Measurements from ENCODE around the gene LRRC8C.
A peak's percentile ranks its signal among the peaks of the same experiment; 100 is the strongest.

LRRC8C gene

GRCh38 chr1:89712420-89712819 lies 79.5 kb downstream of the LRRC8C start:
- Mint-ChIP-seq H3K4me3 (no peak overlapping the region), H3K4me1 (peaks cover 62% of the 10 kb centered on the region), H3K27ac (no peak overlapping the region), H3K27me3 (no peaks in the 10 kb centered on the region), H3K36me3 (peaks cover 55% of the 10 kb centered on the region), H3K9me3 (no peaks in the 10 kb centered on the region)

GRCh38 chr1:89715677-89716076 lies 82.8 kb downstream of the LRRC8C start:
- H3K27me3 Mint-ChIP-seq = no peaks in the 10 kb centered on the region
- H3K27ac Mint-ChIP-seq = peak overlapping the region; percentile 62
- H3K9me3 Mint-ChIP-seq = no peaks in the 10 kb centered on the region
- no peak overlapping the region for H3K4me3 Mint-ChIP-seq
- H3K4me1 Mint-ChIP-seq = peaks cover 69% of the 10 kb centered on the region
- H3K36me3 Mint-ChIP-seq = peaks cover 54% of the 10 kb centered on the region

- Mint-ChIP-seq H3K4me1 (peaks cover 87% of the 10 kb centered on the region), H3K9me3 (peaks cover 5% of the 10 kb centered on the region), H3K27ac (peak overlapping the region; percentile 100), H3K36me3 (peaks cover 44% of the 10 kb centered on the region), H3K27me3 (no peaks in the 10 kb centered on the region), H3K4me3 (peak overlapping the region; percentile 94)
These were observed 86.8 kb downstream of the LRRC8C start for GRCh38 chr1:89719502-89720306.

GRCh38 chr1:89720839-89721238 lies 87.9 kb downstream of the LRRC8C start:
- Mint-ChIP-seq H3K27ac (peak overlapping the region; percentile 100), H3K4me3 (peak overlapping the region; percentile 71), H3K27me3 (no peaks in the 10 kb centered on the region), H3K9me3 (peaks cover 7% of the 10 kb centered on the region), H3K36me3 (peaks cover 36% of the 10 kb centered on the region), H3K4me1 (peaks cover 91% of the 10 kb centered on the region)

- H3K36me3 Mint-ChIP-seq = peaks cover 33% of the 10 kb centered on the region
- peak overlapping the region; percentile 71 for H3K4me3 Mint-ChIP-seq
- H3K27ac Mint-ChIP-seq = peak overlapping the region; percentile 100
- H3K4me1 Mint-ChIP-seq = peaks cover 92% of the 10 kb centered on the region
- H3K27me3 Mint-ChIP-seq = no peaks in the 10 kb centered on the region
- peaks cover 13% of the 10 kb centered on the region for H3K9me3 Mint-ChIP-seq
These were observed 88.4 kb downstream of the LRRC8C start for GRCh38 chr1:89721351-89721750.

DNA sequence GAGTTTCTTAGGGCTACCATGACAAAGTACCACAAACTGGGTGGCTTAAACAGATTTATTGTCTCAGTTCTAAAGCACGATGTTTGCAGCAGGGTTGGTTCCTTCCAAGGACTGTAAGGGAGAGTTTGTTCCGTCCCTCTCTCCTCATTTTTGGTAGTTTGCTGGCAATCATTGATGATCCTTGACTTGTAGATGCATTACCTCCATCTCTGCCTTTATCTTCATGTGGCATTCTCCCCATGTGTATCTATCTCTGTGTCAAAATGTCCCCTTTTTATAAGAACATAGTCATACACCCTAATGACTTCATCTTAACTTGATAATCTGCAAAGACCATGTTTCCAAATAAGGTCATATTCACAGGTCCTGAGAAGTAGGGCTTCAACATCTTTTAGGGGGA lies 90.2 kb downstream of the LRRC8C start:
- Mint-ChIP-seq H3K4me3 (peak overlapping the region; percentile 23), H3K27ac (peak overlapping the region; percentile 99), H3K4me1 (peaks cover 91% of the 10 kb centered on the region), H3K9me3 (peaks cover 14% of the 10 kb centered on the region), H3K27me3 (no peaks in the 10 kb centered on the region), H3K36me3 (peaks cover 29% of the 10 kb centered on the region)

DNA sequence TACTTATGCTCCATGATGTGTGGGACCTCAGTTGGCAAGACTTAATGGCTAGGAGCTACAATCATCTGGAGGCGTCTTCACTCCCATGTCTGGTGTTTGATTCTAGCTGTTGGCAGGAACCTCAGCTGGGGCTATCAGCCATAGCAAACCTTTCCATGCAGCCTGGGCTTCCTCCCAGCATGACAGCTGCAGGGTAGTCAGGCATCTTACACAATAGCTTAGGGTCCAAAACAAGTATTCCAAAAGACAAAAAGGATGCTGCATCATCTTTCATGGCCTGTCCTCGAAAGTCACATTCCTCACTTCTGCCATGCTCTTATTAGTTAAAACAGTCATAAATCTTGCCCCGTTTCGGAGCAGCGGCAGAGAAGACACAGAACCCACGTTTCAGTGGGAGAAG lies 90.9 kb downstream of the LRRC8C start:
- Mint-ChIP-seq H3K36me3 (peaks cover 33% of the 10 kb centered on the region), H3K9me3 (peaks cover 14% of the 10 kb centered on the region), H3K4me3 (peak overlapping the region; percentile 57), H3K4me1 (peaks cover 91% of the 10 kb centered on the region), H3K27me3 (no peaks in the 10 kb centered on the region), H3K27ac (peak overlapping the region; percentile 99)

DNA sequence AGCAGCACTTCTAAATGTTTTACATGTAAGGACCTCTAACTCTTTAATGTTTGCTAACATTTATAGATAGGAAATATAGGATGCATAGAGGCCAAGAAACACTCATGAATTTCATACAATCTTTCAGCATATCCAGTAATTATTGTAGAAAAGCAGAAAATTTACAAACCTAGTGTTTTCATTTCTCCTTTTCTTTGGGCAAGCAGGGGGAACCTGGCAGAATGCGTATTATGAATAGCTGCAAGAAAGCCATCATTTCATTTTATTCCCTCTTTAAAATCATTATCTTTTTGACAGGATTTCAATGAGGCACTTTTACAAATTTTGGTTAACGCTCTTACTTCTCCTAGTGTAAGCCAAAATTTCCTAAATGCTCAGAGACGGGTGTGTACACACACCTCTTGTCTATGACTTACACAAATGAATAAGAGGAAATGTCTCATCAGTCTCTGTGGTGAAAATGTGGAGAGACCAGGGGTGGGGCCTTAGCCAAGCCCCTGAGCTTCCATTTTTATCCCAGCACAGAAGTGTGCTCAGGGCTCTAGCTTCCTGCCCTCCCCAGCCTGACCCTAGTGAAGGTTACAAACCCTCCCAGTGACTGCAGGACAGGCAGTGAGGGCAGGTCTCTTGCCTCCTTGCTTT lies 91.6 kb downstream of the LRRC8C start:
- Mint-ChIP-seq H3K4me3 (peak overlapping the region; percentile 57), H3K27me3 (no peaks in the 10 kb centered on the region), H3K36me3 (peaks cover 33% of the 10 kb centered on the region), H3K4me1 (peaks cover 90% of the 10 kb centered on the region), H3K9me3 (peaks cover 14% of the 10 kb centered on the region), H3K27ac (peak overlapping the region; percentile 99)

- Mint-ChIP-seq H3K27me3 (no peaks in the 10 kb centered on the region), H3K4me1 (peaks cover 86% of the 10 kb centered on the region), H3K36me3 (peaks cover 30% of the 10 kb centered on the region), H3K9me3 (peaks cover 14% of the 10 kb centered on the region), H3K27ac (peak overlapping the region; percentile 99), H3K4me3 (peak overlapping the region; percentile 57)
These were observed 92.1 kb downstream of the LRRC8C start for GRCh38 chr1:89725011-89725370.

DNA sequence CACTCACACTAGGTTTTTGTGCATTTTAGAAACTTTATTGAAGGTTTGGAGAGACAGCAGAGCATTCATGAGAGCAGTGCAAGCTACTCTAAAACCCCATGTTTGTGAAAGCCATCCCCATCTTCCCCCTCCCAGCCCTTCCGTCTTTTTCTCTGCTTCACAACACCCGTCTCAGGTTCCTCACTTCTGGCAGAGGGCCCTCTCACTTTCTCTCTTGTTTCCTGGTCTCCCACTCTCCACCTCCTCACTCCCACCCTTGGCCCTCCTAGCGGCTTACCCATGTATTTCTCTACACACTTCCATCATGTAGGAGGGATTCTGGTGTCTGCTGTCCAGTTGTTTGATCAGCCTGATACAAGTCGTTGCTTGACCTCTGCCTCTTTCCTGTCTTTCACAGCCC lies 92.7 kb downstream of the LRRC8C start:
- no peaks in the 10 kb centered on the region for H3K27me3 Mint-ChIP-seq
- peak overlapping the region; percentile 61 for H3K4me3 Mint-ChIP-seq
- H3K4me1 Mint-ChIP-seq = peaks cover 79% of the 10 kb centered on the region
- H3K9me3 Mint-ChIP-seq = peaks cover 14% of the 10 kb centered on the region
- peaks cover 25% of the 10 kb centered on the region for H3K36me3 Mint-ChIP-seq
- peak overlapping the region; percentile 99 for H3K27ac Mint-ChIP-seq

GRCh38 chr1:89727517-89728312 lies 94.8 kb downstream of the LRRC8C start:
- H3K4me1 Mint-ChIP-seq = peaks cover 80% of the 10 kb centered on the region
- H3K36me3 Mint-ChIP-seq = peaks cover 22% of the 10 kb centered on the region
- peak overlapping the region; percentile 94 for H3K27ac Mint-ChIP-seq
- H3K27me3 Mint-ChIP-seq = no peaks in the 10 kb centered on the region
- peaks cover 14% of the 10 kb centered on the region for H3K9me3 Mint-ChIP-seq
- no peak overlapping the region for H3K4me3 Mint-ChIP-seq

DNA sequence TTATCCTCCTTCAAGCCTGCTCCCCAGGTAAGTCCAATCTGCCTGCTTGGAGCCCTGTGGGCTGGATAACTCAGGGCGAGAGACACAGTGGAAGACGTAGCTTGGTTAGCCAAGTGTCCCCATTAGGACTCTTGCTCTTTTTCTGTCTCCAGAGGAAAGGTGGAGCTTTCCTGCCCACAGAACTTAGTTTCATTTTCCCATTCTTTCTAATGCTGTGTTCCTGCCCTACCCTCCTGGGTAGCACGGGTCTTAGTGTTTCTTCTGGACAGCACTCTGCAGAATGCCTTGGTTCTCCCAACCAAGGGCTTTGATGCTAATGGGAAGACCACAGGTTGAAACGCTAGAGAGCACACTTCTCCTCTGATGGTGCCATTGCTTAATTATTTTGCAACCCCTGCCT lies 95.5 kb downstream of the LRRC8C start:
- Mint-ChIP-seq H3K4me3 (no peak overlapping the region), H3K9me3 (peaks cover 10% of the 10 kb centered on the region), H3K4me1 (peaks cover 78% of the 10 kb centered on the region), H3K27ac (peak overlapping the region; percentile 70), H3K27me3 (no peaks in the 10 kb centered on the region), H3K36me3 (peaks cover 20% of the 10 kb centered on the region)

DNA sequence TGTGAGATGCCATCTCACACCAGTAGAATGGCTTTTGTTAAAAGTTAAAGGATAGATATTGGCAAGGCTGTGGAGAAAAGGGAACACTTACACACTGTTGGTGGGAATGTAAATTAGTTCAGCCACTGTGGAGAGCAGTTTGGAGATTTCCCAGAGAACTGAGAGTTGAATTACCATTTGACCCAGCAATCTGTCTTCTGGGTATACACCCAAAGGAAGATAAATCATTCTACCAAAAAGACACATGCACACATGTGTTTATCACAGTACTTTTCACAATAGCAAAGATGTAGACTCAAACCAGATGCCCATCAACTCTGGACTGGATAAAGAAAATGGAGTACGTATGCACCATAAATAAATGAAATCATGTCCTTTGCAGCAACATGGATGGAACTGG lies 99.3 kb downstream of the LRRC8C start:
- Mint-ChIP-seq H3K36me3 (peaks cover 15% of the 10 kb centered on the region), H3K27ac (peak overlapping the region; percentile 20), H3K4me1 (peaks cover 48% of the 10 kb centered on the region), H3K4me3 (no peak overlapping the region), H3K27me3 (no peaks in the 10 kb centered on the region), H3K9me3 (no peaks in the 10 kb centered on the region)

DNA sequence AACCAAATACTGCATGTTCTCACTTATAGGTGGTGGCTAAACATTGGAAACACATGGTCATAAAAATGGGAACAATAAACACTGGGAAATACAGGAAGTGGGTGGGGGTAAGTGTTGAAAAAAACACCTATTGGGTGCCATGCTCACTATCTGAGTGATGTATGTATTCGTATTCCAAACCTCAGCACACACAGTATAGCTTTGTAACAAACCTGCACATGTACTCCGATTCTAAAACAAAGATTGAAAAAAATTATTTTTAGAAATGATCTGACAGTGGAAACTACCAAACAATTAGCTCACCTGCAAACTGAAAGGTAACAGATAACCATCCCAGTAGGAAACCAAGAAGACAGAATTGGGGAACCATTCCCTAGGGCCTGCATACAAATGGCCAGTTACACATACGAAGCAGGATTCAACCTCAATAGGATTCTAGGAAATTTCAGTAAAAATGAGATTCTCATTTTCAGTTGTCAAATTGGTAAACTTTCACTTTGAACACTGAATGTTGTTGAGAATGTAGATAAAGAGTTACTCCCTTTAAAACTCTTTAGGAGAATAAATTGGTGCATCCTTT lies 99.8 kb downstream of the LRRC8C start:
- H3K4me3 Mint-ChIP-seq = no peak overlapping the region
- H3K36me3 Mint-ChIP-seq = peaks cover 11% of the 10 kb centered on the region
- peak overlapping the region; percentile 20 for H3K27ac Mint-ChIP-seq
- no peaks in the 10 kb centered on the region for H3K27me3 Mint-ChIP-seq
- peaks cover 45% of the 10 kb centered on the region for H3K4me1 Mint-ChIP-seq
- no peaks in the 10 kb centered on the region for H3K9me3 Mint-ChIP-seq

- Mint-ChIP-seq H3K27me3 (no peaks in the 10 kb centered on the region), H3K9me3 (no peaks in the 10 kb centered on the region), H3K36me3 (peaks cover 6% of the 10 kb centered on the region), H3K4me3 (no peak overlapping the region), H3K27ac (peak overlapping the region; percentile 64), H3K4me1 (peaks cover 43% of the 10 kb centered on the region)
These were observed 100.8 kb downstream of the LRRC8C start for GRCh38 chr1:89733748-89734147.
